ENCODE measurements around the gene METTL8. TPM values are rescaled to one million over a fixed set of nuclear protein-coding genes. Genes with fewer than 3 reads are reported as not detected.
"Not testable (repeated sequence)": the region's sequence is repeated elsewhere in the genome, so short reads cannot be mapped to it uniquely, and the experiment has no call there.

METTL8 gene
- total RNA-seq, 1 experiment from 2014 or later: 55.1 TPM

DNA sequence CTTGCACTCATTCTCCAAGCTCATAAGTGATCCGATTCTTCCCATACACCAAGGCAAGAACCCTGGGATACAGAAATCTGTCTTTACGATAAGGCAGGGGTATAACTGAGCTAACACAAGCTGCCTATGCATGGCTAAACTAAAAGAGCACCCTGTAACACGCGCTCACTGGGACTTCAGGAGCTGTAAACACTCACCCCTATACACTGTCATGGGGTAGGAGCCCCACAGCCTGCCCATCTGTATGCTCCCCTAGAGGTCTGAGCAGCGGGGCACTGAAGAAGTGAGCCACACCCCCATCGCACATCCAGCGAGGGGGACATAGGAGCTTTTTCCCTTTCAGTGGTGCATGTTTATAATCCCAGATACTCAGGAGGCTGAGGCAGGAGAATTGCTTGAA is 46.7 kb downstream of the METTL8 start:
- Mint-ChIP-seq H3K27me3 (ENCODE audit: insufficient read depth, unreplicated experiment) (no peaks in the 10 kb centered on the region), H3K4me3 (ENCODE audit: unreplicated experiment) (no peak overlapping the region), H3K27ac (ENCODE audit: low read depth, unreplicated experiment) (no peak overlapping the region), H3K36me3 (ENCODE audit: insufficient read depth, unreplicated experiment) (peaks cover 4% of the 10 kb centered on the region), H3K9me3 (ENCODE audit: unreplicated experiment) (no peaks in the 10 kb centered on the region), H3K4me1 (ENCODE audit: insufficient read depth, unreplicated experiment) (peaks cover 29% of the 10 kb centered on the region)
- no peak for DNase-seq (ENCODE audit: unreplicated experiment)
- CTCF ChIA-PET: interaction anchor here (0.5 to 1.2 kb wide), 2 partner anchors 26 to 29 kb away, joined by 3 to 4 read pairs; no protein-coding TSS in a partner anchor
- POLR2A ChIA-PET: interaction anchor here (0.9 to 1.8 kb wide), 3 partner anchors 8 to 23 kb away, joined by 5 to 11 read pairs (median 6); no protein-coding TSS in a partner anchor
- intact Hi-C loops (cut with micrococcal nuclease): no loop called here
- TF ChIP-seq CTCF (IDR thresholded peaks at IDR 0.05; ENCODE audit: unreplicated experiment): no peak
- no TSS peak for BruUV-seq (replicated peaks)

DNA sequence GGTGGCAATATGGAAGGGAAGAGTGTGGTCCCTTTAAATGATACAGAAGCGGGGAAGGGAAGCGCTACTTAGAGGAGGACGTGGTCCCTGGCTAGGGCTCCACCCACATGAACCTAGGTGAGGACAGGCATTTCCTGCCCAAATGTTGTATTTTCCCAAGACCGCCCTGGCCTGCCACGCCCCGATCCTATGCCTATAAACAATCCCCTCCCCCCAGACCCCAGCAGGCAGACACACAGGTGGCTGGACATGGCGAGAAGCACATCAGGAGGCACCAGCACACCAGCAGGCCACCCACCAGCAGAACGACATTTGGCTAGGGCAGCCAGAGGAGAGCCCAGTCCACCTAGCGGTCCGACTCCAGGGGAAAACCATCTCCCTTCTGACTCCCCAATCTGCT is 47.2 kb downstream of the METTL8 start:
- POLR2A ChIA-PET: interaction anchor here (0.9 to 1.8 kb wide), 4 partner anchors 7 to 23 kb away, joined by 3 to 11 read pairs (median 6); no protein-coding TSS in a partner anchor
- intact Hi-C loops (cut with micrococcal nuclease): no loop called here
- Mint-ChIP-seq H3K4me3 (ENCODE audit: unreplicated experiment) (no peak overlapping the region), H3K36me3 (ENCODE audit: insufficient read depth, unreplicated experiment) (peaks cover 4% of the 10 kb centered on the region), H3K27me3 (ENCODE audit: insufficient read depth, unreplicated experiment) (no peaks in the 10 kb centered on the region), H3K4me1 (ENCODE audit: insufficient read depth, unreplicated experiment) (peaks cover 27% of the 10 kb centered on the region), H3K9me3 (ENCODE audit: unreplicated experiment) (no peaks in the 10 kb centered on the region), H3K27ac (ENCODE audit: low read depth, unreplicated experiment) (no peak overlapping the region)
- BruUV-seq (replicated peaks): no TSS peak
- no peak for TF ChIP-seq CTCF (IDR thresholded peaks at IDR 0.05; ENCODE audit: unreplicated experiment)
- no peak for DNase-seq (ENCODE audit: unreplicated experiment)
- CTCF ChIA-PET: interaction anchor here (0.5 to 1.2 kb wide), 3 partner anchors 13 to 30 kb away, joined by 3 to 4 read pairs (median 4); no protein-coding TSS in a partner anchor

GRCh38 chr2:171383134-171383533 is 50.7 kb downstream of the METTL8 start:
- peak; percentile 46 for DNase-seq (ENCODE audit: unreplicated experiment)
- Mint-ChIP-seq H3K27ac (ENCODE audit: low read depth, unreplicated experiment) (no peak overlapping the region), H3K9me3 (ENCODE audit: unreplicated experiment) (peaks cover 9% of the 10 kb centered on the region), H3K4me3 (ENCODE audit: unreplicated experiment) (no peak overlapping the region), H3K27me3 (ENCODE audit: insufficient read depth, unreplicated experiment) (no peaks in the 10 kb centered on the region), H3K4me1 (ENCODE audit: insufficient read depth, unreplicated experiment) (peaks cover 10% of the 10 kb centered on the region), H3K36me3 (ENCODE audit: insufficient read depth, unreplicated experiment) (peaks cover 16% of the 10 kb centered on the region)
- ChIA-PET CTCF (interaction anchor here (0.7 kb wide), 2 partner anchors 27 to 67 kb away, joined by 3 to 4 read pairs; no protein-coding TSS in a partner anchor), POLR2A (interaction anchor here (0.9 to 2.2 kb wide), 3 partner anchors 10 to 33 kb away, joined by 4 to 8 read pairs (median 7); no protein-coding TSS in a partner anchor)
- no peak for TF ChIP-seq CTCF (IDR thresholded peaks at IDR 0.05; ENCODE audit: unreplicated experiment)
- intact Hi-C loops (cut with micrococcal nuclease): no loop called here
- BruUV-seq (replicated peaks): no TSS peak

DNA sequence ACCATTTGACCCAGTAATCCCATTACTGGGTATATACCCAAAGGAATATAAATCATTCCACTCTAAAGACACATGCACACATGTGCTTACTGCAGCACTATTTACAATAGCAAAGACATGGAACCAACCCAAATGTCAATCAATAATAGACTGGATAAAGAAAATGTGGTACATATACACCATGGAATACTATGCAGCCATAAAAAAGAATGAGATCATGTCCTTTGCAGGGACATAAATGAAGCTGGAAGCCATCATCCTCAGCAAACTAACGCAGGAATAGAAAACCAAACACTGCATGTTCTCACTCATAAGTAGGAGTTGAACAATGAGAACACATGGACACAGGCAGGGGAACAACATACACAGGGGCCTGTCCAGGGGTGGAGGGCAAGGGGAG is 51.6 kb downstream of the METTL8 start:
- BruUV-seq (replicated peaks); H3K9me3 Mint-ChIP-seq (ENCODE audit: unreplicated experiment); H3K27me3 Mint-ChIP-seq (ENCODE audit: insufficient read depth, unreplicated experiment); H3K27ac Mint-ChIP-seq (ENCODE audit: low read depth, unreplicated experiment); H3K4me3 Mint-ChIP-seq (ENCODE audit: unreplicated experiment); POLR2A ChIA-PET; DNase-seq (ENCODE audit: unreplicated experiment); intact Hi-C loops (cut with micrococcal nuclease): not testable (repeated sequence)
- peaks cover 10% of the 10 kb centered on the region for H3K4me1 Mint-ChIP-seq (ENCODE audit: insufficient read depth, unreplicated experiment)
- H3K36me3 Mint-ChIP-seq (ENCODE audit: insufficient read depth, unreplicated experiment): peaks cover 16% of the 10 kb centered on the region
- CTCF ChIA-PET: interaction anchor here (0.7 kb wide), 2 partner anchors 28 to 67 kb away, joined by 3 to 4 read pairs; no protein-coding TSS in a partner anchor

DNA sequence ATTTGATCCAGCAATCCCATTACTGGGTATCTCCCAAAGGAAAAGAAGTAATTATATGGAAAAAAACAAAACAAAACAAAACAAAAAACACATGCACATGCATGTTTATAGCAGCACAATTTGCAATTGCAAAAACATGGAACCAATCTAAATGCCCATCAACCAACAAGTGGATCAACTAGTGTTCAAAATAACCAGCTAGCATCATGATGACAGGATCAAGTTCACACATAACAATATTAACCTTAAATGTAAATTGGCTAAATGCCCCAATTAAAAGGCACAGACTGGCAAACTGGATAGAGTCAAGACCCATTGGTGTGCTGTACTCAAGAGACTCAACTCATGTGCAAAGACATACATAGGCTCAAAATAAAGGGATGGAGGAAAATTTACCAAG is 55.9 kb downstream of the METTL8 start:
- peaks cover 23% of the 10 kb centered on the region for H3K36me3 Mint-ChIP-seq (ENCODE audit: insufficient read depth, unreplicated experiment)
- intact Hi-C loops (cut with micrococcal nuclease); H3K27ac Mint-ChIP-seq (ENCODE audit: low read depth, unreplicated experiment); BruUV-seq (replicated peaks); H3K4me1 Mint-ChIP-seq (ENCODE audit: insufficient read depth, unreplicated experiment); POLR2A ChIA-PET; H3K4me3 Mint-ChIP-seq (ENCODE audit: unreplicated experiment); DNase-seq (ENCODE audit: unreplicated experiment); H3K27me3 Mint-ChIP-seq (ENCODE audit: insufficient read depth, unreplicated experiment): not testable (repeated sequence)
- CTCF ChIA-PET: interaction anchor here (1.6 kb wide), 1 partner anchor 39 kb away, joined by 4 read pairs; no protein-coding TSS in a partner anchor
- peaks cover 18% of the 10 kb centered on the region for H3K9me3 Mint-ChIP-seq (ENCODE audit: unreplicated experiment)

Data from MCF 10A (cell line).